ENCODE data around the gene FADS1. TPM values are rescaled to one million over a fixed set of nuclear protein-coding genes. Genes with fewer than 3 reads are reported as not detected.

Gene FADS1
- total RNA-seq, 1 experiment from 2014 or later: 442 TPM

DNA sequence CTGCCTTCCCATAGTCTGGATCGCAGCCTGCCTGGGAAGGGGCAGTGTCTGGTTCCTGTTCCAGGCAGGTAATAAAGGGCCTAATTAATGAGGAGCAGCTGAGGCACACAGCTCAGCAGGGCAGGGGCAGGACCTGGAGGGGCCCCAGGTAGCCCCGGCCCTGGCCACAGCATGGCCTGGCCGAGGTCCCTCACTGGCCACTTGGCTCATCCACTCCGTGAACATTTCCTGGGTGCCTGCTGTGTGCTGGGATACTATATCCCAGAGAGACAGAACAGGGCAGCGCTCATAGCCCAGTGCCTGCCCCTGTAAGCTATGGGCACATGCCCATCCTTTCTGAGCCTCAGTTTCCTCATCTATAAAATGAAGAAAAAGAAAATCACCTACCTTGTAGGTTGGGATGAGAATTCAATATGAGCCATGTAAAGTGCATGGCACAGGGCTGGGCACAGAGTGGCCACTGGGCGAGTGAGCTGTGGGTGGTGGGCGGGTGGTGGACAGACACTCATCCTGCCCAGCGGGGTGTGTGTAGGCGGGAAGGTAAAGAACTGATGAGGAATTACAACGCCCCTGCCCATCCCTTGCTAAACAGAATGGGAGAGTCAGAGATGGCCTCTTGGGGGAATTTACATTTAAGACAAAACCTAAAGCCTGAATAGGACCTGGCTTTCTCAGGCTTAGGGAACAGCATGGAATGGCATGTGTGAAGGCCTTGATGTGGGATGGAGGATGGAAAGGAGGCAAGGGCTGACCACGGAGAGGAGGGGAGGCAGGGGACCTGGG lies 55.2 kb downstream of the FADS1 start:
- H3K36me3 ChIP-seq (ENCODE audit: insufficient read depth, low read length, poor library complexity, severe bottlenecking): no peaks in the 10 kb centered on the region
- peaks cover 26% of the 10 kb centered on the region for H3K4me1 ChIP-seq (ENCODE audit: insufficient read depth, low read length, poor library complexity, severe bottlenecking)
- CTCF ChIA-PET: interaction anchor here (0.9 kb wide), 1 partner anchor 15 kb away, joined by 5 read pairs; no protein-coding TSS in a partner anchor
- POLR2A ChIA-PET (ENCODE audit: low non-redundant PET): no interaction called here
- TF ChIP-seq, protein P1, sequence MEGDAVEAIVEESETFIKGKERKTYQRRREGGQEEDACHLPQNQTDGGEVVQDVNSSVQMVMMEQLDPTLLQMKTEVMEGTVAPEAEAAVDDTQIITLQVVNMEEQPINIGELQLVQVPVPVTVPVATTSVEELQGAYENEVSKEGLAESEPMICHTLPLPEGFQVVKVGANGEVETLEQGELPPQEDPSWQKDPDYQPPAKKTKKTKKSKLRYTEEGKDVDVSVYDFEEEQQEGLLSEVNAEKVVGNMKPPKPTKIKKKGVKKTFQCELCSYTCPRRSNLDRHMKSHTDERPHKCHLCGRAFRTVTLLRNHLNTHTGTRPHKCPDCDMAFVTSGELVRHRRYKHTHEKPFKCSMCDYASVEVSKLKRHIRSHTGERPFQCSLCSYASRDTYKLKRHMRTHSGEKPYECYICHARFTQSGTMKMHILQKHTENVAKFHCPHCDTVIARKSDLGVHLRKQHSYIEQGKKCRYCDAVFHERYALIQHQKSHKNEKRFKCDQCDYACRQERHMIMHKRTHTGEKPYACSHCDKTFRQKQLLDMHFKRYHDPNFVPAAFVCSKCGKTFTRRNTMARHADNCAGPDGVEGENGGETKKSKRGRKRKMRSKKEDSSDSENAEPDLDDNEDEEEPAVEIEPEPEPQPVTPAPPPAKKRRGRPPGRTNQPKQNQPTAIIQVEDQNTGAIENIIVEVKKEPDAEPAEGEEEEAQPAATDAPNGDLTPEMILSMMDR (conservative IDR thresholded peaks at IDR 0.05; ENCODE audit: low read depth, low read length): no peak
- no peak for TF ChIP-seq EZH2 (IDR thresholded peaks at IDR 0.05; ENCODE audit: borderline replicate concordance, low read depth, low read length, poor library complexity, severe bottlenecking)
- H3K4me3 ChIP-seq (ENCODE audit: low read depth, low read length, poor library complexity, severe bottlenecking): no peak overlapping the region
- no TSS peak for BruUV-seq (replicated peaks)
- H3K9me3 ChIP-seq (ENCODE audit: low read depth, low read length, poor library complexity, severe bottlenecking): no peaks in the 10 kb centered on the region
- intact Hi-C loops (cut with micrococcal nuclease; ENCODE audit: unreplicated experiment): no loop called here
- no peaks in the 10 kb centered on the region for H3K27me3 ChIP-seq (replicated peaks; ENCODE audit: insufficient read depth, low read depth, low read length, poor library complexity)
- no peak overlapping the region for H3K27ac ChIP-seq (ENCODE audit: low read depth, low read length, poor library complexity, severe bottlenecking)
- DNase-seq (ENCODE audit: low spot score): no peak

DNA sequence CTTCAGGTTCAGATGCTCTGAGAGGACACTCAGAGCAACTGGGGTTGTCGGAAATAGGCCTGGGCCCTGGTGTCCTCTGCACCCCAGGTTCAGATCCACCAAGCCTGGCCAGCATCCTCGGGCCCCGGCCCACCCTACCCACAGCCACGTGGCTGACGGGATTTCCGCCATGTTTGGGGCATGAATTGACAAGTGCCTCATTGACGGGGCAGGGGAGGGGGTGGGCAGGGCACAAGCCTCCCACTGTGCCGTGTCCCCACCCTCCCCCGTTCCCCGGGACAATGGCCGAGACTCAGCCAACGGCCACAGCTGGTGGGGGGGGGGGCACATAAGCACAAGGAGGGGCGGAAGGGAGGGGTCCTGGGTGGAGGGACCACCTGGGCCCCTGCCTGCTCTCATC lies 55.9 kb downstream of the FADS1 start:
- no peak for DNase-seq (ENCODE audit: low spot score)
- no peak overlapping the region for H3K4me3 ChIP-seq (ENCODE audit: low read depth, low read length, poor library complexity, severe bottlenecking)
- no peaks in the 10 kb centered on the region for H3K9me3 ChIP-seq (ENCODE audit: low read depth, low read length, poor library complexity, severe bottlenecking)
- peaks cover 33% of the 10 kb centered on the region for H3K4me1 ChIP-seq (ENCODE audit: insufficient read depth, low read length, poor library complexity, severe bottlenecking)
- intact Hi-C loops (cut with micrococcal nuclease; ENCODE audit: unreplicated experiment): no loop called here
- no TSS peak for BruUV-seq (replicated peaks)
- ChIA-PET POLR2A (ENCODE audit: low non-redundant PET) (no interaction called here), CTCF (interaction anchor here (0.9 kb wide), 1 partner anchor 16 kb away, joined by 5 read pairs; no protein-coding TSS in a partner anchor)
- no peak overlapping the region for H3K27ac ChIP-seq (ENCODE audit: low read depth, low read length, poor library complexity, severe bottlenecking)
- no peaks in the 10 kb centered on the region for H3K36me3 ChIP-seq (ENCODE audit: insufficient read depth, low read length, poor library complexity, severe bottlenecking)
- TF ChIP-seq EZH2 (IDR thresholded peaks at IDR 0.05; ENCODE audit: borderline replicate concordance, low read depth, low read length, poor library complexity, severe bottlenecking): no peak
- TF ChIP-seq, protein P1 (conservative IDR thresholded peaks at IDR 0.05; ENCODE audit: low read depth, low read length): no peak
- H3K27me3 ChIP-seq (replicated peaks; ENCODE audit: insufficient read depth, low read depth, low read length, poor library complexity): no peaks in the 10 kb centered on the region

DNA sequence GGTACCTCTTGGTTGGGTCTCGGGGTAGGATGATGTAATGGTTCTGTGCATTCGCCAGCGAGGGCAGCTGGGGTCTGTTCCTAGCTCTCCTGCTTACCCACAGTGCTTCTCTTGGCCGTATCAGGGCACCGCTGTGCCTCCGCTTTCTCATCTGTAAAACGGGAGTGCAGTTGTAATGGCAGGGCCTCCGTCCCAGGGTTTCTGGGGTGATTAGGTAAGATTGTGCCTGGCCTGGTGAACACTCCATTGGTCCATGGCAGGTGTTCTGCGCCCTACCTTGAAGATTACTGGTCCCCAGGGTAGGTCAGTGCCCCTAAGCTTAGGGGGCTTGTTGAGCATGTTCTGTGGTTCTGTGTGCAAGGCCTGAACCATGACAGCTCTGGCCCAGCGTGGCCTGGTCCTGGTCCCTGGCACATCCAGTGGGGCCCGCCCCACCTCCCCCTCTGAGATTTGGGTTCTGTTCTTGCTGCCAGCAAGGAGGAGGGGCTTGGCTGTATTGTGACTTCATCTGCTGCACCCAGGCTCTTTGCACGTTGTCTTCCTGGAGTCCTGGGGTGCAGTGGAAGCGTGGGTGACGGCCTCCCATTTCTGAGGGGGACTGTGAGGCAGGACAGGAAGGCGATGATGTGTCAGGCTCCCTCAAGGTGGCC lies 59.5 kb downstream of the FADS1 start:
- Histone ChIP-seq H3K36me3 (ENCODE audit: insufficient read depth, low read length, poor library complexity, severe bottlenecking) (no peaks in the 10 kb centered on the region), H3K9me3 (ENCODE audit: low read depth, low read length, poor library complexity, severe bottlenecking) (no peaks in the 10 kb centered on the region), H3K4me3 (ENCODE audit: low read depth, low read length, poor library complexity, severe bottlenecking) (no peak overlapping the region), H3K27me3 (replicated peaks; ENCODE audit: insufficient read depth, low read depth, low read length, poor library complexity) (no peaks in the 10 kb centered on the region), H3K27ac (ENCODE audit: low read depth, low read length, poor library complexity, severe bottlenecking) (peak overlapping the region; percentile 22), H3K4me1 (ENCODE audit: insufficient read depth, low read length, poor library complexity, severe bottlenecking) (peaks cover 29% of the 10 kb centered on the region)
- POLR2A ChIA-PET (ENCODE audit: low non-redundant PET): no interaction called here
- CTCF ChIA-PET: no interaction called here
- BruUV-seq (replicated peaks): no TSS peak
- TF ChIP-seq EZH2 (IDR thresholded peaks at IDR 0.05; ENCODE audit: borderline replicate concordance, low read depth, low read length, poor library complexity, severe bottlenecking): no peak
- TF ChIP-seq, protein P1 (conservative IDR thresholded peaks at IDR 0.05; ENCODE audit: low read depth, low read length): no peak
- no peak for DNase-seq (ENCODE audit: low spot score)
- intact Hi-C loops (cut with micrococcal nuclease; ENCODE audit: unreplicated experiment): no loop called here

Measured in A673 (cell line).